Measurements from ENCODE around the gene HHLA2. TPM values are rescaled to one million over a fixed set of nuclear protein-coding genes. Genes with fewer than 3 reads are reported as not detected.
A peak's percentile ranks its signal among the peaks of the same experiment; 100 is the strongest.
"Not testable (repeated sequence)": the region's sequence is repeated elsewhere in the genome, so short reads cannot be mapped to it uniquely, and the experiment has no call there.

The HHLA2 gene
- polyA plus RNA-seq, 3 donors, result 0.13 TPM; not detected in 2

GRCh38 chr3:108285176-108285575 lies 11.2 kb upstream of the HHLA2 start:
- intact Hi-C loops (cut with micrococcal nuclease), result no loop called here
- H3K4me3 Mint-ChIP-seq, result no peak overlapping the region
- Histone ChIP-seq H3K9me3 (replicated peaks in 1 of 2; ENCODE audit: control insufficient read depth in 1 of 2, insufficient read depth in 1 of 2, low read length in 2 of 2) (peaks cover 0 to 2% of the 10 kb centered on the region in 2 donors), H3K4me1 (ENCODE audit: control insufficient read depth in 1 of 2, insufficient read depth in 2 of 2, low read length in 2 of 2) (no peaks in the 10 kb centered on the region), H3K27ac (ENCODE audit: low read depth in 1 of 2, low read length in 2 of 2) (no peak overlapping the region), H3K4me3 (replicated peaks in 1 of 3; ENCODE audit: low read depth in 2 of 3, low read length in 3 of 3) (no peak overlapping the region), H3K36me3 (replicated peaks in 1 of 2; ENCODE audit: control insufficient read depth in 1 of 2, insufficient read depth in 2 of 2, low read length in 2 of 2) (no peaks in the 10 kb centered on the region), H4K20me1 (ENCODE audit: insufficient read depth, low read length) (no peaks in the 10 kb centered on the region), H3K9ac (ENCODE audit: insufficient read depth, low read length, poor library complexity, severe bottlenecking) (no peak overlapping the region), H2AFZ (ENCODE audit: insufficient read depth, low read depth, low read length, poor library complexity, severe bottlenecking) (no peak overlapping the region), H3K4me2 (replicated peaks; ENCODE audit: extremely low read depth, low read length, poor library complexity, severe bottlenecking) (no peak overlapping the region), H3K27me3 (ENCODE audit: control insufficient read depth in 2 of 2, insufficient read depth in 2 of 2, low read length in 2 of 2) (no peaks in the 10 kb centered on the region), H3K79me2 (ENCODE audit: insufficient read depth, low read length) (no peaks in the 10 kb centered on the region)
- no peaks in the 10 kb centered on the region for H3K36me3 Mint-ChIP-seq
- no CpG with 5 or more reads among the region's 1 CpG for WGBS (ENCODE audit: insufficient coverage)
- peaks cover 0 to 3% (median 1%) of the 10 kb centered on the region in 3 donors for H3K27me3 Mint-ChIP-seq (ENCODE audit: low read depth in 3 of 3)
- peak overlapping the region in 1 of 7 donors; percentile 20 for H3K27ac Mint-ChIP-seq
- no peaks in the 10 kb centered on the region for H3K4me1 Mint-ChIP-seq
- DNase-seq, result no peak
- peaks cover 0 to 6% (median 3%) of the 10 kb centered on the region in 7 donors for H3K9me3 Mint-ChIP-seq
- no peak for TF ChIP-seq CTCF (IDR thresholded peaks at IDR 0.05)

- no peaks in the 10 kb centered on the region for H3K27me3 ChIP-seq (ENCODE audit: control insufficient read depth in 2 of 2, insufficient read depth in 2 of 2, low read length in 2 of 2)
- intact Hi-C loops (cut with micrococcal nuclease), result no loop called here
- H3K4me3 ChIP-seq (replicated peaks in 1 of 3; ENCODE audit: low read depth in 2 of 3, low read length in 3 of 3), result no peak overlapping the region
- no peak for TF ChIP-seq CTCF (IDR thresholded peaks at IDR 0.05)
- H3K36me3 ChIP-seq (replicated peaks in 1 of 2; ENCODE audit: control insufficient read depth in 1 of 2, insufficient read depth in 2 of 2, low read length in 2 of 2), result no peaks in the 10 kb centered on the region
- H3K27me3 Mint-ChIP-seq (ENCODE audit: low read depth in 3 of 3), result peaks cover 0 to 2% (median 1%) of the 10 kb centered on the region in 3 donors
- peaks cover 3 to 4% of the 10 kb centered on the region in 2 donors for H3K4me1 ChIP-seq (ENCODE audit: control insufficient read depth in 1 of 2, insufficient read depth in 2 of 2, low read length in 2 of 2)
- no peaks in the 10 kb centered on the region for H3K79me2 ChIP-seq (ENCODE audit: insufficient read depth, low read length)
- no peak overlapping the region for H3K4me2 ChIP-seq (replicated peaks; ENCODE audit: extremely low read depth, low read length, poor library complexity, severe bottlenecking)
- H4K20me1 ChIP-seq (ENCODE audit: insufficient read depth, low read length), result no peaks in the 10 kb centered on the region
- WGBS (ENCODE audit: insufficient coverage), result no CpG with 5 or more reads among the region's 1 CpG
- no peak overlapping the region for H3K4me3 Mint-ChIP-seq
- H2AFZ ChIP-seq (ENCODE audit: insufficient read depth, low read depth, low read length, poor library complexity, severe bottlenecking), result no peak overlapping the region
- peaks cover 0 to 9% (median 3%) of the 10 kb centered on the region in 7 donors for H3K9me3 Mint-ChIP-seq
- no peak overlapping the region for H3K27ac ChIP-seq (ENCODE audit: low read depth in 1 of 2, low read length in 2 of 2)
- H3K9me3 ChIP-seq (replicated peaks in 1 of 2; ENCODE audit: control insufficient read depth in 1 of 2, insufficient read depth in 1 of 2, low read length in 2 of 2), result no peaks in the 10 kb centered on the region
- H3K4me1 Mint-ChIP-seq, result peaks cover 5% of the 10 kb centered on the region
- H3K27ac Mint-ChIP-seq, result no peak overlapping the region
- no peaks in the 10 kb centered on the region for H3K36me3 Mint-ChIP-seq
- no peak for DNase-seq
- H3K9ac ChIP-seq (ENCODE audit: insufficient read depth, low read length, poor library complexity, severe bottlenecking), result no peak overlapping the region
These were observed 9.2 kb upstream of the HHLA2 start for GRCh38 chr3:108287146-108287545.

GRCh38 chr3:108288193-108288592 lies 8.2 kb upstream of the HHLA2 start:
- H3K36me3 Mint-ChIP-seq; H3K27me3 Mint-ChIP-seq (ENCODE audit: low read depth in 3 of 3); H3K4me2 ChIP-seq (replicated peaks; ENCODE audit: extremely low read depth, low read length, poor library complexity, severe bottlenecking); H3K9ac ChIP-seq (ENCODE audit: insufficient read depth, low read length, poor library complexity, severe bottlenecking); H3K9me3 Mint-ChIP-seq; intact Hi-C loops (cut with micrococcal nuclease); H4K20me1 ChIP-seq (ENCODE audit: insufficient read depth, low read length); H3K27ac Mint-ChIP-seq; H3K27me3 ChIP-seq (ENCODE audit: control insufficient read depth in 2 of 2, insufficient read depth in 2 of 2, low read length in 2 of 2); H2AFZ ChIP-seq (ENCODE audit: insufficient read depth, low read depth, low read length, poor library complexity, severe bottlenecking); H3K4me3 Mint-ChIP-seq; DNase-seq; H3K27ac ChIP-seq (ENCODE audit: low read depth in 1 of 2, low read length in 2 of 2); H3K9me3 ChIP-seq (replicated peaks in 1 of 2; ENCODE audit: control insufficient read depth in 1 of 2, insufficient read depth in 1 of 2, low read length in 2 of 2); H3K4me3 ChIP-seq (replicated peaks in 1 of 3; ENCODE audit: low read depth in 2 of 3, low read length in 3 of 3); H3K36me3 ChIP-seq (replicated peaks in 1 of 2; ENCODE audit: control insufficient read depth in 1 of 2, insufficient read depth in 2 of 2, low read length in 2 of 2); H3K79me2 ChIP-seq (ENCODE audit: insufficient read depth, low read length): not testable (repeated sequence)
- WGBS (ENCODE audit: insufficient coverage), result 100% methylated on average over 5 of the region's 6 CpGs
- H3K4me1 ChIP-seq (ENCODE audit: control insufficient read depth in 1 of 2, insufficient read depth in 2 of 2, low read length in 2 of 2), result peaks cover 13 to 14% of the 10 kb centered on the region in 2 donors
- peaks cover 15% of the 10 kb centered on the region for H3K4me1 Mint-ChIP-seq
